HEK293 (cell line): ENCODE measurements around the gene AQP3.

Experiments used
- CTCF ChIA-PET: fragments of 350-600 bp; formaldehyde crosslinking; extraction: SDS; loops from one replicate; lab custom pipeline; 2021; ENCODE audit warnings: antibody characterized with exemption; lab: Yijun Ruan, JAX
- POLR2A ChIA-PET: fragments of 300-600 bp; formaldehyde crosslinking; extraction: SDS; loops from one replicate; lab custom pipeline; 2020; ENCODE audit warnings: antibody characterized with exemption, inconsistent platforms; lab: Yijun Ruan, JAX
- H3K27ac ChIP-seq: fragments of 200-500 bp; sonication (Bioruptor generic); 2 replicates; pipeline ENCODE4 v1.5.1; 2014; ENCODE audit warnings: low read depth, low read length, control low read depth, inconsistent platforms; ENCODE audit errors: extremely low read depth
- H3K36me3 ChIP-seq, 2 experiments: fragments of 200-500 bp in 1 of 2; sonication (Bioruptor generic) in 1 of 2; 1 replicate in 1 of 2; 2 replicates in 1 of 2; pipeline ENCODE4 v1.5.1; 2014 to 2017; ENCODE audit warnings: inconsistent platforms in 2 of 2, low read length in 2 of 2; ENCODE audit not compliant: control insufficient read depth in 2 of 2, insufficient read depth in 1 of 2
- H3K4me1 ChIP-seq: fragments of 200-500 bp; sonication (Bioruptor generic); 2 replicates; pipeline ENCODE4 v1.5.1; 2014; ENCODE audit warnings: mild to moderate bottlenecking, low read length, inconsistent platforms; ENCODE audit not compliant: control insufficient read depth, insufficient read depth
- H3K4me3 ChIP-seq: 2 replicates; pipeline ENCODE4 v1.5.1; 2011; ENCODE audit warnings: low read depth, mild to moderate bottlenecking, control low read depth, low read length, moderate library complexity
- H3K9me3 ChIP-seq: fragments of 200-500 bp; sonication (Bioruptor generic); 2 replicates; pipeline ENCODE4 v1.5.1; 2014; ENCODE audit warnings: low read depth, low read length, inconsistent platforms; ENCODE audit not compliant: control insufficient read depth, insufficient read depth
- EGR2 ChIP-seq: fragments of 450-650 bp; formaldehyde crosslinking; IDR thresholded peaks from 2 replicates; pipeline ENCODE4 v1.5.1; 2016; ENCODE audit warnings: low read depth, missing biosample characterization, missing genetic modification characterization
- GLI2 ChIP-seq: fragments of 450-650 bp; formaldehyde crosslinking; IDR thresholded peaks from 2 replicates; pipeline ENCODE4; 2017; ENCODE audit warnings: missing biosample characterization, missing genetic modification characterization, low read depth, borderline replicate concordance
- GLIS1 ChIP-seq: fragments of 450-650 bp; formaldehyde crosslinking; IDR thresholded peaks from 2 replicates; pipeline ENCODE4 v1.5.1; 2016; ENCODE audit warnings: missing biosample characterization, missing genetic modification characterization
- KLF8 ChIP-seq: fragments of 450-650 bp; formaldehyde crosslinking; IDR thresholded peaks from 2 replicates; pipeline ENCODE4 v1.5.1; 2016; ENCODE audit warnings: missing biosample characterization, missing genetic modification characterization
- ZBTB8A ChIP-seq: fragments of 450-650 bp; formaldehyde crosslinking; IDR thresholded peaks from 2 replicates; pipeline ENCODE4 v1.5.1; 2016; ENCODE audit warnings: missing biosample characterization, missing genetic modification characterization
- ZFP69B ChIP-seq: fragments of 450-650 bp; formaldehyde crosslinking; IDR thresholded peaks from 2 replicates; pipeline ENCODE4 v1.5.1; 2016; ENCODE audit warnings: missing biosample characterization, missing genetic modification characterization
- ZNF157 ChIP-seq: fragments of 450-650 bp; formaldehyde crosslinking; IDR thresholded peaks from 2 replicates; pipeline ENCODE4 v1.5.1; 2016; ENCODE audit warnings: missing biosample characterization, missing genetic modification characterization
- ZNF184 ChIP-seq: fragments of 450-650 bp; IDR thresholded peaks from 2 replicates; pipeline ENCODE4 v1.5.1; 2018; ENCODE audit warnings: missing biosample characterization, mild to moderate bottlenecking, missing genetic modification characterization
- ZNF292 ChIP-seq: fragments of 450-650 bp; formaldehyde crosslinking; IDR thresholded peaks from 2 replicates; pipeline ENCODE4 v1.5.1; 2016; ENCODE audit warnings: low read depth, missing biosample characterization, missing genetic modification characterization, borderline replicate concordance
- ZNF510 ChIP-seq: fragments of 450-650 bp; formaldehyde crosslinking; IDR thresholded peaks from 2 replicates; pipeline ENCODE4 v1.5.1; 2018; ENCODE audit warnings: mild to moderate bottlenecking, missing genetic modification characterization, missing biosample characterization; ENCODE audit not compliant: insufficient replicate concordance
- ZNF544 ChIP-seq: fragments of 450-650 bp; formaldehyde crosslinking; IDR thresholded peaks from 2 replicates; pipeline ENCODE4 v1.5.0; 2017; ENCODE audit warnings: missing biosample characterization, missing genetic modification characterization
- ZNF600 ChIP-seq: fragments of 450-650 bp; formaldehyde crosslinking; IDR thresholded peaks from 2 replicates; pipeline ENCODE4 v1.5.1; 2016; ENCODE audit warnings: missing biosample characterization, missing genetic modification characterization
- ZNF610 ChIP-seq: fragments of 450-650 bp; formaldehyde crosslinking; IDR thresholded peaks from 2 replicates; pipeline ENCODE4 v1.5.1; 2016; ENCODE audit warnings: missing biosample characterization, missing genetic modification characterization, borderline replicate concordance
- ZNF629 ChIP-seq: fragments of 450-650 bp; formaldehyde crosslinking; IDR thresholded peaks from 2 replicates; pipeline ENCODE4 v1.5.1; 2017; ENCODE audit warnings: missing biosample characterization, missing genetic modification characterization
- ZSCAN23 ChIP-seq: fragments of 450-650 bp; formaldehyde crosslinking; IDR thresholded peaks from 2 replicates; pipeline ENCODE4 v1.5.1; 2016; ENCODE audit warnings: missing biosample characterization, missing genetic modification characterization
- TF ChIP-seq, protein P1 (sequence below): fragments of 450-650 bp; formaldehyde crosslinking; IDR thresholded peaks from 2 replicates; pipeline ENCODE4 v1.5.1; 2016; ENCODE audit warnings: missing biosample characterization, missing genetic modification characterization
- TF ChIP-seq, protein P2 (sequence below): fragments of 450-650 bp; formaldehyde crosslinking; IDR thresholded peaks from 2 replicates; pipeline ENCODE4 v1.5.1; 2016; ENCODE audit warnings: missing biosample characterization, missing genetic modification characterization
- TF ChIP-seq, protein P3 (sequence below): fragments of 450-650 bp; formaldehyde crosslinking; IDR thresholded peaks from 2 replicates; pipeline ENCODE4 v1.5.1; 2016; ENCODE audit warnings: missing biosample characterization, missing genetic modification characterization
- TF ChIP-seq, protein P4 (sequence below): fragments of 450-650 bp; formaldehyde crosslinking; IDR thresholded peaks from 2 replicates; pipeline ENCODE4 v1.5.1; 2016; ENCODE audit warnings: missing biosample characterization, missing genetic modification characterization
- TF ChIP-seq, protein P5 (sequence below): fragments of 450-650 bp; formaldehyde crosslinking; IDR thresholded peaks from 2 replicates; pipeline ENCODE4 v1.5.1; 2016; ENCODE audit warnings: missing biosample characterization, missing genetic modification characterization, borderline replicate concordance
- TF ChIP-seq, protein P6 (sequence below): fragments of 450-650 bp; formaldehyde crosslinking; IDR thresholded peaks from 2 replicates; pipeline ENCODE4 v1.5.1; 2016; ENCODE audit warnings: missing biosample characterization, missing genetic modification characterization

Gene AQP3

DNA sequence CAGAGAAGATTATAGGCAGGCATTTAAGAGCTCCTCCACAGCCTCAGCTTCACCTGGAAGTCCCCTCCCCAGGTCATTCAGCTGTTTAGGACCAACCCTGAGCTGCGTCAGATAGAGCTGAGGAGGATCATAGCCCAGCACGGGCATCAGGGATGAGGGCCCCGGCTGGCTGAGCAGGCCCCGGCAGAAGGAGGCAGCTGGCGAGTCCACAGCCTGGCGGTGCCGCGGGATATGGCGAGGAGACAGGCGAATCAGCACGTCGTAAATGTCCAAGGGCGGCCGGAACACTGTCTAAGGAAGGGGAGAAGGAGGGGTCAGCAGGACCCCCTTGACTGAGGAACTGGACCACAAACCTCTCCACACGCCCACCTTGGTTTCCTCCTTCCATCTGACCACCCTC, 15.8 kb upstream of the AQP3 start:
- POLR2A ChIA-PET, result interaction anchor here (1.1 to 4.6 kb wide), 3 partner anchors 10 to 88 kb away, joined by 3 to 29 read pairs (median 4); partner anchors contain the start of gene NOL6

DNA sequence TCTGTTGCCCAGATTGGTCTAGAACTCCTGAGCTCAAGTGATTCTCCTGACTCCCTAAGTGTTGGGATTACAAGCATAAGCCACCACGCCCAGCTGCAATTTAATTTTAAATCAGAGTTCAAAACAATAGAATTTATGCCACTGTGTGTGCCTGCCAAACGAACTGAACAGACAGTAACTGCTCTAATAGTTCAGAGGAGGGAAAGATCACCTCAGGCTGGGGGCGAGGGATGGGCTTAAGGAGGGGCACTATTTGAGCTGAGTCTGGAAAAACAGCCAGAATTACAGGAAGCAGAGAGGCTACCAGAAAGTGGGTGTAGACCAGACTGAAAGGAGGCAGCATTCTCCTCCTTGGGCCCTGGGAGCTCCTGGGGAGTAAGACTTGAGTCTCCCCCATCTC, 14.1 kb upstream of the AQP3 start:
- ChIA-PET CTCF (interaction anchor here (1.0 to 4.7 kb wide), 7 partner anchors 10 to 261 kb away, joined by 3 to 56 read pairs (median 10); no protein-coding TSS in a partner anchor), POLR2A (interaction anchor here (1.7 to 4.6 kb wide), 2 partner anchors 9 to 12 kb away, joined by 5 to 29 read pairs; partner anchors contain the start of gene NOL6)
- H3K4me1 ChIP-seq, result no peaks in the 10 kb centered on the region
- H3K9me3 ChIP-seq, result no peaks in the 10 kb centered on the region
- H3K27ac ChIP-seq, result no peak overlapping the region
- H3K36me3 ChIP-seq, result peaks cover 0 to 62% of the 10 kb centered on the region in 2 experiments; a peak in 1 of 3 replicates
- H3K4me3 ChIP-seq, result no peak overlapping the region
- TF ChIP-seq ZNF600 (tag by site-specific recombination), result no peak
- TF ChIP-seq, protein P1, sequence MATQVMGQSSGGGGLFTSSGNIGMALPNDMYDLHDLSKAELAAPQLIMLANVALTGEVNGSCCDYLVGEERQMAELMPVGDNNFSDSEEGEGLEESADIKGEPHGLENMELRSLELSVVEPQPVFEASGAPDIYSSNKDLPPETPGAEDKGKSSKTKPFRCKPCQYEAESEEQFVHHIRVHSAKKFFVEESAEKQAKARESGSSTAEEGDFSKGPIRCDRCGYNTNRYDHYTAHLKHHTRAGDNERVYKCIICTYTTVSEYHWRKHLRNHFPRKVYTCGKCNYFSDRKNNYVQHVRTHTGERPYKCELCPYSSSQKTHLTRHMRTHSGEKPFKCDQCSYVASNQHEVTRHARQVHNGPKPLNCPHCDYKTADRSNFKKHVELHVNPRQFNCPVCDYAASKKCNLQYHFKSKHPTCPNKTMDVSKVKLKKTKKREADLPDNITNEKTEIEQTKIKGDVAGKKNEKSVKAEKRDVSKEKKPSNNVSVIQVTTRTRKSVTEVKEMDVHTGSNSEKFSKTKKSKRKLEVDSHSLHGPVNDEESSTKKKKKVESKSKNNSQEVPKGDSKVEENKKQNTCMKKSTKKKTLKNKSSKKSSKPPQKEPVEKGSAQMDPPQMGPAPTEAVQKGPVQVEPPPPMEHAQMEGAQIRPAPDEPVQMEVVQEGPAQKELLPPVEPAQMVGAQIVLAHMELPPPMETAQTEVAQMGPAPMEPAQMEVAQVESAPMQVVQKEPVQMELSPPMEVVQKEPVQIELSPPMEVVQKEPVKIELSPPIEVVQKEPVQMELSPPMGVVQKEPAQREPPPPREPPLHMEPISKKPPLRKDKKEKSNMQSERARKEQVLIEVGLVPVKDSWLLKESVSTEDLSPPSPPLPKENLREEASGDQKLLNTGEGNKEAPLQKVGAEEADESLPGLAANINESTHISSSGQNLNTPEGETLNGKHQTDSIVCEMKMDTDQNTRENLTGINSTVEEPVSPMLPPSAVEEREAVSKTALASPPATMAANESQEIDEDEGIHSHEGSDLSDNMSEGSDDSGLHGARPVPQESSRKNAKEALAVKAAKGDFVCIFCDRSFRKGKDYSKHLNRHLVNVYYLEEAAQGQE, result no peak
- no peak for TF ChIP-seq ZNF157
- no peak for TF ChIP-seq KLF8 (tag by site-specific recombination)
- TF ChIP-seq, protein P2, sequence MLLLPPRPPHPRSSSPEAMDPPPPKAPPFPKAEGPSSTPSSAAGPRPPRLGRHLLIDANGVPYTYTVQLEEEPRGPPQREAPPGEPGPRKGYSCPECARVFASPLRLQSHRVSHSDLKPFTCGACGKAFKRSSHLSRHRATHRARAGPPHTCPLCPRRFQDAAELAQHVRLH, result no peak
- TF ChIP-seq ZFP69B (tag by site-specific recombination), result no peak
- TF ChIP-seq GLI2, result no peak
- no peak for TF ChIP-seq ZBTB8A (tag by site-specific recombination)
- TF ChIP-seq, protein P3, sequence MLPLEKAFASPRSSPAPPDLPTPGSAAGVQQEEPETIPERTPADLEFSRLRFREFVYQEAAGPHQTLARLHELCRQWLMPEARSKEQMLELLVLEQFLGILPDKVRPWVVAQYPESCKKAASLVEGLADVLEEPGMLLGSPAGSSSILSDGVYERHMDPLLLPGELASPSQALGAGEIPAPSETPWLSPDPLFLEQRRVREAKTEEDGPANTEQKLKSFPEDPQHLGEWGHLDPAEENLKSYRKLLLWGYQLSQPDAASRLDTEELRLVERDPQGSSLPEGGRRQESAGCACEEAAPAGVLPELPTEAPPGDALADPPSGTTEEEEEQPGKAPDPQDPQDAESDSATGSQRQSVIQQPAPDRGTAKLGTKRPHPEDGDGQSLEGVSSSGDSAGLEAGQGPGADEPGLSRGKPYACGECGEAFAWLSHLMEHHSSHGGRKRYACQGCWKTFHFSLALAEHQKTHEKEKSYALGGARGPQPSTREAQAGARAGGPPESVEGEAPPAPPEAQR (tag by site-specific recombination), result no peak

More for the DNA sequence above, 15.8 kb upstream of the AQP3 start:
- CTCF ChIA-PET, result interaction anchor here (0.6 to 10.4 kb wide), 6 partner anchors 11 to 495 kb away, joined by 3 to 111 read pairs (median 4); no protein-coding TSS in a partner anchor
- H3K4me3 ChIP-seq, result no peak overlapping the region
- peaks cover 0 to 79% of the 10 kb centered on the region in 2 experiments; a peak in 1 of 3 replicates for H3K36me3 ChIP-seq
- TF ChIP-seq ZNF610 (no peak), ZNF292 (tag by site-specific recombination) (no peak), ZNF184 (tag by site-specific recombination) (no peak), EGR2 (tag by site-specific recombination) (no peak), ZNF544 (tag by site-specific recombination) (no peak), ZNF510 (no peak), ZNF629 (no peak), ZSCAN23 (tag by site-specific recombination) (no peak), GLIS1 (tag by site-specific recombination) (no peak)
- TF ChIP-seq, protein P4, sequence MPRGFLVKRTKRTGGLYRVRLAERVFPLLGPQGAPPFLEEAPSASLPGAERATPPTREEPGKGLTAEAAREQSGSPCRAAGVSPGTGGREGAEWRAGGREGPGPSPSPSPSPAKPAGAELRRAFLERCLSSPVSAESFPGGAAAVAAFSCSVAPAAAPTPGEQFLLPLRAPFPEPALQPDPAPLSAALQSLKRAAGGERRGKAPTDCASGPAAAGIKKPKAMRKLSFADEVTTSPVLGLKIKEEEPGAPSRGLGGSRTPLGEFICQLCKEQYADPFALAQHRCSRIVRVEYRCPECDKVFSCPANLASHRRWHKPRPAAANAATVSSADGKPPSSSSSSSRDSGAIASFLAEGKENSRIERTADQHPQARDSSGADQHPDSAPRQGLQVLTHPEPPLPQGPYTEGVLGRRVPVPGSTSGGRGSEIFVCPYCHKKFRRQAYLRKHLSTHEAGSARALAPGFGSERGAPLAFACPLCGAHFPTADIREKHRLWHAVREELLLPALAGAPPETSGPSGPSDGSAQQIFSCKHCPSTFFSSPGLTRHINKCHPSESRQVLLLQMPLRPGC, result no peak
- TF ChIP-seq, protein P3 (tag by site-specific recombination), result no peak
- TF ChIP-seq, protein P5, sequence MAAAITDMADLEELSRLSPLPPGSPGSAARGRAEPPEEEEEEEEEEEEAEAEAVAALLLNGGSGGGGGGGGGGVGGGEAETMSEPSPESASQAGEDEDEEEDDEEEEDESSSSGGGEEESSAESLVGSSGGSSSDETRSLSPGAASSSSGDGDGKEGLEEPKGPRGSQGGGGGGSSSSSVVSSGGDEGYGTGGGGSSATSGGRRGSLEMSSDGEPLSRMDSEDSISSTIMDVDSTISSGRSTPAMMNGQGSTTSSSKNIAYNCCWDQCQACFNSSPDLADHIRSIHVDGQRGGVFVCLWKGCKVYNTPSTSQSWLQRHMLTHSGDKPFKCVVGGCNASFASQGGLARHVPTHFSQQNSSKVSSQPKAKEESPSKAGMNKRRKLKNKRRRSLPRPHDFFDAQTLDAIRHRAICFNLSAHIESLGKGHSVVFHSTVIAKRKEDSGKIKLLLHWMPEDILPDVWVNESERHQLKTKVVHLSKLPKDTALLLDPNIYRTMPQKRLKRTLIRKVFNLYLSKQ (tag by site-specific recombination), result no peak
- TF ChIP-seq, protein P6, sequence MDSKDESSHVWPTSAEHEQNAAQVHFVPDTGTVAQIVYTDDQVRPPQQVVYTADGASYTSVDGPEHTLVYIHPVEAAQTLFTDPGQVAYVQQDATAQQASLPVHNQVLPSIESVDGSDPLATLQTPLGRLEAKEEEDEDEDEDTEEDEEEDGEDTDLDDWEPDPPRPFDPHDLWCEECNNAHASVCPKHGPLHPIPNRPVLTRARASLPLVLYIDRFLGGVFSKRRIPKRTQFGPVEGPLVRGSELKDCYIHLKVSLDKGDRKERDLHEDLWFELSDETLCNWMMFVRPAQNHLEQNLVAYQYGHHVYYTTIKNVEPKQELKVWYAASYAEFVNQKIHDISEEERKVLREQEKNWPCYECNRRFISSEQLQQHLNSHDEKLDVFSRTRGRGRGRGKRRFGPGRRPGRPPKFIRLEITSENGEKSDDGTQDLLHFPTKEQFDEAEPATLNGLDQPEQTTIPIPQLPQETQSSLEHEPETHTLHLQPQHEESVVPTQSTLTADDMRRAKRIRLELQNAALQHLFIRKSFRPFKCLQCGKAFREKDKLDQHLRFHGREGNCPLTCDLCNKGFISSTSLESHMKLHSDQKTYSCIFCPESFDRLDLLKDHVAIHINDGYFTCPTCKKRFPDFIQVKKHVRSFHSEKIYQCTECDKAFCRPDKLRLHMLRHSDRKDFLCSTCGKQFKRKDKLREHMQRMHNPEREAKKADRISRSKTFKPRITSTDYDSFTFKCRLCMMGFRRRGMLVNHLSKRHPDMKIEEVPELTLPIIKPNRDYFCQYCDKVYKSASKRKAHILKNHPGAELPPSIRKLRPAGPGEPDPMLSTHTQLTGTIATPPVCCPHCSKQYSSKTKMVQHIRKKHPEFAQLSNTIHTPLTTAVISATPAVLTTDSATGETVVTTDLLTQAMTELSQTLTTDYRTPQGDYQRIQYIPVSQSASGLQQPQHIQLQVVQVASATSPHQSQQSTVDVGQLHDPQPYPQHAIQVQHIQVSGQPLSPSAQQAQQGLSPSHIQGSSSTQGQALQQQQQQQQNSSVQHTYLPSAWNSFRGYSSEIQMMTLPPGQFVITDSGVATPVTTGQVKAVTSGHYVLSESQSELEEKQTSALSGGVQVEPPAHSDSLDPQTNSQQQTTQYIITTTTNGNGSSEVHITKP (tag by site-specific recombination), result no peak
- H3K9me3 ChIP-seq, result no peaks in the 10 kb centered on the region
- no peak overlapping the region for H3K27ac ChIP-seq
- H3K4me1 ChIP-seq, result no peaks in the 10 kb centered on the region
